Parathyroid adenoma (tissue), 2 donors: Measurements from ENCODE around the gene IFI27L2.

Experiments
- H2AFZ ChIP-seq: fragments of 300-600 bp; sonication (generic); one replicate; pipeline ENCODE4 v1.7.0; 2017; ENCODE audit warnings: antibody characterized with exemption, mild to moderate bottlenecking
- H3K27ac ChIP-seq: fragments of 300-600 bp; sonication (generic); one replicate; pipeline ENCODE4 v1.7.0; 2017
- H3K27me3 ChIP-seq: fragments of 300-600 bp; sonication (generic); one replicate; pipeline ENCODE4 v1.7.0; 2017; ENCODE audit warnings: low read length; ENCODE audit not compliant: control insufficient read depth, insufficient read depth
- H3K36me3 ChIP-seq: fragments of 300-600 bp; sonication (generic); one replicate; pipeline ENCODE4 v1.7.0; 2017; ENCODE audit warnings: low read length; ENCODE audit not compliant: control insufficient read depth, insufficient read depth
- H3K4me1 ChIP-seq: fragments of 300-600 bp; sonication (generic); one replicate; pipeline ENCODE4 v1.7.0; 2017; ENCODE audit warnings: control low read depth
- H3K4me2 ChIP-seq: fragments of 300-600 bp; sonication (generic); one replicate; pipeline ENCODE4 v1.7.0; 2017; ENCODE audit warnings: low read length
- H3K4me3 ChIP-seq: fragments of 300-600 bp; sonication (generic); one replicate; pipeline ENCODE4 v1.7.0; 2017; ENCODE audit warnings: low read depth, low read length
- H3K79me2 ChIP-seq: fragments of 300-600 bp; sonication (generic); one replicate; pipeline ENCODE4 v1.7.0; 2017; ENCODE audit warnings: control low read depth
- H3K9ac ChIP-seq: fragments of 300-600 bp; sonication (generic); one replicate; pipeline ENCODE4 v1.7.0; 2017; ENCODE audit warnings: mild to moderate bottlenecking
- H3K9me3 ChIP-seq: fragments of 300-600 bp; sonication (generic); one replicate; pipeline ENCODE4 v1.7.0; 2017; ENCODE audit warnings: low read length; ENCODE audit not compliant: control insufficient read depth
- CTCF ChIP-seq: fragments of 300-600 bp; sonication (generic); IDR thresholded peaks from one replicate; pipeline ENCODE4 v1.7.0; 2017; ENCODE audit warnings: antibody characterized with exemption, mild to moderate bottlenecking
- donor health status: primary hyperparathyroidism.

Gene IFI27L2

GRCh38 chr14:94175011-94175745 lies 45.8 kb upstream of the IFI27L2 start:
- Histone ChIP-seq H3K36me3 (no peaks in the 10 kb centered on the region), H3K27me3 (no peaks in the 10 kb centered on the region), H3K9ac (no peak overlapping the region), H3K9me3 (no peaks in the 10 kb centered on the region), H3K4me1 (peaks cover 4% of the 10 kb centered on the region), H3K4me2 (peak overlapping the region; percentile 86), H3K79me2 (no peaks in the 10 kb centered on the region), H2AFZ (peak overlapping the region; percentile 82), H3K27ac (no peak overlapping the region), H3K4me3 (peak overlapping the region; percentile 52)
- no peak for TF ChIP-seq CTCF

GRCh38 chr14:94174604-94175010 lies 45.2 kb upstream of the IFI27L2 start:
- Histone ChIP-seq H3K27ac (no peak overlapping the region), H3K9me3 (no peaks in the 10 kb centered on the region), H3K27me3 (no peaks in the 10 kb centered on the region), H3K9ac (no peak overlapping the region), H2AFZ (peak overlapping the region; percentile 82), H3K36me3 (no peaks in the 10 kb centered on the region), H3K79me2 (no peaks in the 10 kb centered on the region), H3K4me3 (peak overlapping the region; percentile 52), H3K4me2 (peak overlapping the region; percentile 86), H3K4me1 (peaks cover 4% of the 10 kb centered on the region)
- no peak for TF ChIP-seq CTCF

- Histone ChIP-seq H3K4me1 (peaks cover 4% of the 10 kb centered on the region), H3K79me2 (no peaks in the 10 kb centered on the region), H3K9ac (no peak within 1 kb of the TSS), H3K36me3 (no peaks in the 10 kb centered on the region), H3K27me3 (no peaks in the 10 kb centered on the region), H2AFZ (peak within 1 kb of the TSS; percentile 85), H3K27ac (peak within 1 kb of the TSS; percentile 60), H3K9me3 (no peaks in the 10 kb centered on the region), H3K4me2 (peak within 1 kb of the TSS; percentile 88), H3K4me3 (peak within 1 kb of the TSS; percentile 57)
- TF ChIP-seq CTCF: no peak
Observed at GRCh38 chr14:94173885-94174603, 44.6 kb upstream of the IFI27L2 start, which contains the start of gene PPP4R4. Gene PPP4R4 (plus strand): TSS chr14:94174322. CDS start chr14:94174466, 144 bp downstream.

- peak overlapping the region; percentile 57 for H3K4me3 ChIP-seq
- no peak overlapping the region for H3K9ac ChIP-seq
- H3K36me3 ChIP-seq: no peaks in the 10 kb centered on the region
- H3K4me1 ChIP-seq: peaks cover 4% of the 10 kb centered on the region
- no peaks in the 10 kb centered on the region for H3K79me2 ChIP-seq
- H3K9me3 ChIP-seq: no peaks in the 10 kb centered on the region
- TF ChIP-seq CTCF: no peak
- no peaks in the 10 kb centered on the region for H3K27me3 ChIP-seq
- peak overlapping the region; percentile 60 for H3K27ac ChIP-seq
- H2AFZ ChIP-seq: peak overlapping the region; percentile 85
- peak overlapping the region; percentile 88 for H3K4me2 ChIP-seq
Observed at GRCh38 chr14:94173471-94173884, 44.1 kb upstream of the IFI27L2 start.
